GM18861 (cell line): ENCODE data around the gene ACSL3.
"Not testable (repeated sequence)": the region's sequence is repeated elsewhere in the genome, so short reads cannot be mapped to it uniquely, and the experiment has no call there.

Source experiments
- ATAC-seq: cut with Tn5 transposase; IDR thresholded peaks from one replicate; pipeline ENCODE4 v1.9.1; 2021; ENCODE audit not compliant: unreplicated experiment

ACSL3 gene

DNA sequence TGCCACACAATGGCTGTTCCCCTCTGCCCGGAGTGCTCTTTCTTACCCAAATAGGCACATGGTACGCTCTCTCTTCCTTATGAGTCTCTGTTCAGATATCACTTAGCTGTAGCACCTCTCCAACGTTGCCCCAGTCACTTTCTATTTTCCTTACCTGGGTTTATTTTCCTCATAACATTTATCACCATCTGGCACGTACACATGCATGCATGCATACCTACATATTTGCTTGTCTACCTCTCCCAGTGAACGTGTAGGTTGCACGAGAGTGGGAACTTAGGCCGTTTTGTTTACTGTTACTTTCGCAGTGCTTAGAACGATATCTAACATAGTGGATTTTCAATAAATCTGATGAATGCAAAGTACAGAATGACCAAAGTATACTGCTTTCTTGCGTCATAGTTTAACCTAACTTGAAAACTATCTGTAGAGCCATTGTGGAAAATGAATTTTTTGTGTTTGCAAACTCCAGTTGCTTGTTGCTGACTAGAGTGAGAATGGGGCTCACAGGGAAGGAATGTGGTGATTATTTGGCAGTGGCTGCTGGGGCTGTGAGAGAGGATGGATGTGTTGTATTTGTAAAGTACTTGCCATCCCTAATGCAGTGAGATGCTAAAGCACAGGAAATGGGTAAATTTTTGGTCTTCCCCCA is 47.1 kb downstream of the ACSL3 start:
- ATAC-seq: no peak

DNA sequence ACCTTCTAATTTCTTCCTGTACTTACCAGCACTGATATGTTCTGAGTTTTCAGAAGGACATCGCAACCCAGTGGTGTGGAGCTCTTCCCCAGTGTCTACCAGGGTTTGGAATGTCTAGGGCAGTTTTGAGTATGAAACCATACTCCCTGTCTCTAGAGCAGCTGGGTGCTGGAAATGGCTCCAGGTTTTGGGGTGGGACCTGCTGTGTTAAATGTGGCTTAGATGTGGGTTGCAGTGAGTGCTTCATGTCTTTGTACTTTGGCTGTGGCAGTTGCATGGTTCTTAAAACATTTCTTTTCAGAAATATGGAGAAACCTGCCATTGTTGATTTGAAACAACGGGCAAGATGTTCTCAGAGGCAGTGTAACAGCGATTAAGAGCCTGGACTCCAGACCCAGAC is 48.5 kb downstream of the ACSL3 start:
- ATAC-seq: no peak

DNA sequence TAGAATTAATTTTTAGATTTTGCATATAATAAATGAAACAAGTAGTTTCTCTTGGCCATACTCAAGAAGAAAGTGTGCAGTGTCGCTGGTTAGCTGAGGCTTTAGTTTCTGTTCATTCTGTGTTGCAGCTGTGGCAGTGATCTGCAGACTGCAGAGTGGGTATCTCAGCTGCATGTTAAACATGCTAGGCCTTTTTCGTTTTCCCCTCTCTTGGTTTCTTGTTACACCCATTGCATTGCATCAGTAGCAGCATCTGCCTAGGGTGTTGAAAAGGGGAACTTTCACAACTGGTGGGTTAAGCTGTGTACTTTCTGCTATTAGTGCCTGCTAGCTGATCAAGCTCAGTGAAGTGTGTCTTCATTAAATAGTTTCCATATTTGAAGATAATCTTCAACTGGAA is 51.3 kb downstream of the ACSL3 start:
- ATAC-seq: peak; percentile 94

DNA sequence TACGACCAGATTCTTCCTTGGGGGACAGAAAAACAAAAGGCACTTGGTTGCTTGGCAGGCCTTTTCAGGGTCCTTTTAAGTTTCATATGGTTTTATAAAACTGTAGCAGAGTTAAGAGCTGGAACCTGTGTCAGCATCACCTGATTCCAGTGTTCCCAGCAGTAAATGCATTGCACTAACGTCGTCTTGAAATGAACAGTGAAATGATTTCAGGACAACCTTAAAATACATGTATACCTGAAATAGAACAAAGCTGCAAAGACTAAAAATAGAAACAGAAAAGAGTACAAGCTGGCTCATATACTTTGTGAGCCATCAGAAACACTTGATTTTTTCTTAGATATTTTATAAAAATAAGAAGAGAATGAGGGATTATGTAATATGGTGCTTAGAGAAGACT is 51.9 kb downstream of the ACSL3 start:
- ATAC-seq: no peak

DNA sequence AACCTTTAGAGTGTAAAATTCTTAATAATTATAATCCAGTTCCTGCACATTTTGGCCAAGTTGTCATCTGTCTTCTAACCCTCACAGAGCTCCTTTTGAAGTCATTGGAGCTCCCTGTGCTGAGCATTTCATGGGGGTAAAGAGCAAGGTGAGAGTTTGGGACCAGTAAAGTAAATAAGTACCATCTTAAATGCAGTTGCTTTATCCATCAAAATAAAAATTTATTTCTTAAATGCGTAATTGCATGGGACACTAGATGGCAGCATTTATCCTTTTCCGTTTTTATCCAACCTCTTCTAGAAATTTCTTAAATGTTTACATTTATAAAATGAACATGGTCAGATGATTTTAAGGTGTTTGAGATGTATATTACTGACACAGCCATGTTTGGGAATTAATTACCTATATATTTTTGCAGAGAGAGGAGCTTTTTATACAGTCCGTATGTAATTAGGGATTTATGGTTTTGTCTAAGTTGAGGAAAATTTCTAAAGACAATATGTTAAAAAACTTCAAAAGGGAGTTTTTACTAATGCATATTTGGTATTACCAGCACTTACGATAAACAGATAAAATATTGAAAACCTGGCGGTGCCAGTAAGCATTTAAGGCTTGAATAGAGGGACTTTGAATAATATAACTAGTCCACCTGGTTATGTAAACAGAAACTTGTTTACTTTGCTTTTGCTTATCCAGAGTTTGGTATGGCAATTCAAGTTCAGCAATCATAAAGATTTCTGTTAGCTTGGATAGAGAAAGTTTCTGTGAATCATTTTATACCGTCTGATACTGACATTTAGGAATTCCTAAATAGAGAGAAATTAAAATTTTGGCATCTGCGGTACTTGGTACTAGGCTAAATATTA is 54.5 kb downstream of the ACSL3 start:
- ATAC-seq: no peak

DNA sequence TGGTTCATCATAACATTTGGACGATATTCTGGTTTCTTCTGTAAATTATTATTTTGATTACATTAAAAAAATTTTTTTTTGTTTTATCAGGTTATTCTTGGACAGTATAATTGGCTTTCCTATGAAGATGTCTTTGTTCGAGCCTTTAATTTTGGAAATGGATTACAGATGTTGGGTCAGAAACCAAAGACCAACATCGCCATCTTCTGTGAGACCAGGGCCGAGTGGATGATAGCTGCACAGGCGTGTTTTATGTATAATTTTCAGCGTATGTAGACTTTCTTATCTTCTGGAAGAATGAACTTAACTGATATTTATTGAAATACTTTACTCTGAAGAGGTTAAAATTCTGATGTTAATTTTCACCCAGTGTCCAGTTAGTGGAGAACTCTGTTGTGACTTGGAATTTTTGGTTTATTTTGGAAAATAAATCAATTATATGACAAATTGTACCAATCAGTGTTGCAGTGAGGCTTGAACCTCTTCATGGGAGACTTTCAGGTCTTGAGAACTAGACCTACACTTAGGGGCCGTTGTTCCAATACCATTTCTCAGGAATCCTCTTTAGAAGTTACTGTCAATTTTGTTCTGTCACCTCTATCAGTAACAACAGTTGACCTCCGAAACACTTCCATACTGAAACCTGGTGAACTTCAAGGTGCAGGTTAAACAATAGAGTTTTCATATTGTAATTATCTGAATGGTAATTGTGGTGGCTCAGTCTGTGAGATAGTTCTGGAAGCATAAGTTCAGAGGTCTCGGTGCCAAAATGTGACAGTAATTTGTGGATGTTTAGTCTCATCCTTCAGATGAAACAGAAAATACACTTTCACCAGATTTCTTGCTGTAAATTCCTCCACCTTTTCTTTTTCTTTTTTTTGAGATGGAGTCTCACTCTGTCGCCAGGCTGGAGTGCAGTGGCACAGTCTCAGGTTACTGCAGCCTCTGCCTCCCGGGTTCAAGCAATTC is 55.7 kb downstream of the ACSL3 start:
- ATAC-seq: no peak

DNA sequence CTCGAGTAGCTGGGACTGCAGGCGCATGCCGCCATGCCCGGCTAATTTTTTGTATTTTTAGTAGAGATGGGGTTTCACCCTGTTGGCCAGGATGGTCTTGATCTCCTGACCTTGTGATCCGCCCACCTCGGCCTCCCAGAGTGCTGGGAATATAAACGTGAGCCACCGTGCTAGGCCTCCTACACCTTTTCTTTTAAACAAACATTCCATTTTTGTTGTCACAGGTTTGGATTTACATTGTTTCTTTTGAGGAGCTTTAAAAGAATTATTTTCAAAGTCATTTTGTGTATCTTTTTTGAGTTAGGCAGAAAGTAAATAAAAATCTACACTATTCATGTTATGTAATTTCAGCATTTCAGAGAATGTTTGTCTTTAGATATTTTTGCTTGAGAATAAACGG is 56.4 kb downstream of the ACSL3 start:
- not testable (repeated sequence) for ATAC-seq

DNA sequence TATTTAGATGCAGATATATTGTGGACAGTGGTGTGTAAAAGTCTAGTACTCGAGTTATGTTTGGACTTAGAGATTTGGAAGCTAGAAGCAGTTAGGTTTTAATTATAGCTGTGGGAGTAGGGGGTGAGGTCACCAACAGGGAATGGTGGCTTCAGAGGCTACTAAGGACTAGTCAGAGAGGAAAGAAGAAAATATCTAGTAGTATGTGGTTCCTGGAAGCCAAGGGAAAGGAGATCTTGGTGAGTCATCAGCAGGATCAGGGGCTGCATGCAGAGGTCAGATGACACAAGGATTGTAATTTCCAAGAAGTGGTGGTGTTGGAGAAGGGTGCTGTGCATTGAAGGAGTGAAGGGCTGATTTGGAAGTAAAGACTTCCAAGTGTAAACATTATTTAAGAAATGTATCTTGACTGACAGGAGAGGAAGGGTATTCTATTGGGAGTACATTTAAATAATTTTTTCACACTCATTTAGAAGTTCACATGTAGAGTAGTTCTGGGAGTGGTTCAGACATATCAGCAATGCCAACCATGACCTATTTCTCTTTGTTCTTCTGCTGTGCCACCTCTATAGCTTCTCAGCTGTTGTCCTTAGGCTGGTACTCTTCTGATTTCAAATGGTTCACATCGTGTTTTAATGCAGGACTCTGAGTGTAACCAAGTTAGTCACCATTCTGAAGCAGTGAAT is 59.1 kb downstream of the ACSL3 start:
- no peak for ATAC-seq

DNA sequence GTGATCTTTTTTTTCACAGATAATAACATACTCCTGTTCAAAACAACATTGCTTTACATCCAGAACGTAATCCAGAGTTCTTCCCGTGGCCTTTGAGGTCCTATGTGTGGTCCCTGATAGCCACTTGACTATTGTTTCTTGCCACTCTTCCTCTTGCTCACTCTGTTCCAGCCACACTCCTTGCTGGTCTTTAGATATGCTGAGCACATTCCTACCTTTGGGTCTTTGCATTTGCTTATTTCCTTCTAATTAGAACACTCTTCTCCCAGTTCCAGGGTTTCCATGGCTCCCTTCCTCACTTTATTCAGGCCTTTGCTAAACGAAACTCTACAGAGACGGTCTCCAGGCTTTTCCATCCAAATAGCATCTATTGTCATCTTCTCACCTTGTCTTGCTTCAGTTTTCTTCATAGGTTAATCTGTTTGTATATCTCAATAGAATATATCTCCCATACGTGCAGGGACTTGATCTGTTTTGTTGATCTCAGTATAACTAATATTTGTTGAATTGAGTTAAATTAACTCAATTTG is 59.9 kb downstream of the ACSL3 start:
- ATAC-seq: no peak

DNA sequence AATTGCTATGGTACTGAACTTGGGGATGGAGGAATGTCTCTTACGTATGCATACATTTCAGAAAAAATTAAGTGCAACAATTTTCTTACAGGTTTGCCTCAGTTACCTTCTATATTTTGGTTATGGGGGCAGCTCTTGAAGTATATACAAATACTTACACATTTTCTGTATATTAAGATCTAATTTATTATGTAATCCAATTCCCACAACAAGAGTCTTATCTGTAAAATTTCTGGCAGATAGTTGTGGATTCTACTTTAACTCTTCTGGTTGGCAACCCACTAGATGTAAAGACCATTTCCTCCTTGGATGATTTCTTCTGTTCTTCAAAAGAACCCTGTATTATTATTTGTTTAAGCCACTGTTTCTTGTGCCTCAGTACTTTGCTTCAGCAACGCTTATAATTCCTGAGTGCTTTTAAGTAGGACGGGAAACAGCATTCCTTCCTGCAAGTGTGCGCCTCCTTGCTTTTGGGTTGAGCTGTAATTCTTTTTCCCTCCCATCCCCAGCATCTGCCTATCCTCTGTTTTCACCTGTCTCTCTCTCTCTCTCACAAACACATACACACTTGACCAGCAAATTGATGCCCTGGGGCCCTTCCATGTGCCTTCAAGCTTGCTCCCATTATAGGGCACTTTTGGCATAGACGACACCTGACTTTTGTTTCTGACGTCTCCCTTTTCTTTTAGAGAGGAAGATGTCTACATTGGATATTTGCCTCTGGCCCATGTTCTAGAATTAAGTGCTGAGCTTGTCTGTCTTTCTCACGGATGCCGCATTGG is 61.4 kb downstream of the ACSL3 start:
- no peak for ATAC-seq

DNA sequence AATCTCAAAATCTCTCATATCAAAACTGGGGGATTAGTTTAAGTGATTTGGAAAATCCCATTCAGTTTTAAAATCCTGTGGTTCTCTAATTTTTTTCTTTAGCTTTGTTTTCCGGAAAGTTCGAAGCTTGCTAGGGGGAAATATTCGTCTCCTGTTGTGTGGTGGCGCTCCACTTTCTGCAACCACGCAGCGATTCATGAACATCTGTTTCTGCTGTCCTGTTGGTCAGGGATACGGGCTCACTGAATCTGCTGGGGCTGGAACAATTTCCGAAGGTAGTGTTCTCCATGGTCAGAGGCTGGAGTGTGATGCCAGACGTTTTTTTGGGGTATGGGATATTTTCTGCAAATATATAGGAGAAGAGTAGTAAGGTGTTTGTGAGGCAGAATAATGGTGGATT is 66.1 kb downstream of the ACSL3 start:
- ATAC-seq: no peak

DNA sequence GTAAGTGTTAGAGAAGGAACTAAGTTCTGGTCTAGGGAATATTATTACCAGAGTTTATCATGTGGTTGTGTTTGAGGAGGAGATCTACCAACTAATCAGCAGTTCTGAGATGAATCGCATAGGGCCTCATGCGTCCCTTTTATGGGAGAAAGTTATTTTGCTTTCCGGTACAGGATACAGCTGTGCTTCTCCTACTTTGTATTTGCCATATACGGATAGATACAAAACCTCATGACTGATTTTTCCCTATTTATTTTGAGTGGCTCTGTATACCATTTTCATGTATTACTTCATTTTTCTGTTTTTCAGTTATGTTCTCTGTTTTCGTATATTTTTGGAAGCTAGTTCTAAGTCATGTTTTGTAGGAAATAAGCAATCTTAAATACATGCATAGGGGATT is 66.8 kb downstream of the ACSL3 start:
- ATAC-seq: no peak

DNA sequence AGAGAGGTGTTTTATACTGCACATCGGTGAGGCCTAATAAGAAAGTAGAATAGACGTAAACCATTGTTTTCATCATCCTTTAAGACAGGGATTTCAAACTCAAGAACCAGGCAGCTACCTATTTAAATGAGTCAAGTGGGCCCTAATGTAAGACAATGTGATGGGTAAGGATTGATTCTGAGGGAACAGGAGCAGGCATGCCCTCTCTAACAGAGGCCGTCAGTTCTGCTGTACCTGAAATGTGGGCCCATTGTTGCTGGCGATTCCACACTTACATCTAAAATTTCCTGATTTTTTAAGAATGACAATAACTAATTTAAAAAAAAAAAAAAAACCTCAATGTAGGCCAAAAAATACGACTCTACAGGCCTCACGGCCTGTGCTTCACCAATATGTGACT is 67.5 kb downstream of the ACSL3 start:
- ATAC-seq: no peak

DNA sequence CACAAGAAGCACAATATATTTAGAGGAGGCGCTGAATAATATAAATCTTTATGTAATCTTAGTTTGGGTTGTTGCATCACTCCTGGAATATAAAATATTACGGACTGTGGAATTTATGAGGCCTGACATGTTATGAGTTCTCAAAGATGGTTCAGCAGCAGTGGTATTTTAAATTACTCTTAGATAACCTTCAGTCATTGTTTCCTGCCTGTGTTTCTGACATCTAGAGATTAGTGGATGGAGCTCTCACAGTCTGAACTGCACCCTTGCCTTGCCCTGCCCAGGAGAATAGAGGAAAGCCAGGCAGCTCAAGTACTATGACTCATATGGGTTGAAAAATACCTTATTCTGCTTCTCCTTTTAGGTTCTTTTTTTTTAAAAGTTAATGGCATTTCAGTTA is 70.0 kb downstream of the ACSL3 start:
- no peak for ATAC-seq

DNA sequence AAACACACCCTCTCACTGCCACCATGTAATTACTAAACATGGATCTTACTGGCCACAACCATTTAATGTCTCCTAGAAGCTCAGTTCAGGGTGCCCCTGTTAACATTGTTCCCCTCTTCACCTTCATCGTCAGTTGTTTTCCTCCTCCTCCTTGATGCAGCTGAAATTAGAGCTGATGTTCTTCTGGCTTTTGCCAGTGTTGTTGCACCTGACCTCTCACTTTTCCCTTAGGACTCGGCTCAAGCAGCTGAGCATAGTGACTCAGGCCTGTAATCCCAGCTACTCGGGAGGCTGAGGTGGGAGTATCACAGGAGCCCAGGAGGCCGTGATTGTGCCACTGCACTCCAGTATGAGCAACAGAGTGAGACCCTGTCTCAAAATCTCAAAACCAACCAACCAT is 70.8 kb downstream of the ACSL3 start:
- no peak for ATAC-seq

DNA sequence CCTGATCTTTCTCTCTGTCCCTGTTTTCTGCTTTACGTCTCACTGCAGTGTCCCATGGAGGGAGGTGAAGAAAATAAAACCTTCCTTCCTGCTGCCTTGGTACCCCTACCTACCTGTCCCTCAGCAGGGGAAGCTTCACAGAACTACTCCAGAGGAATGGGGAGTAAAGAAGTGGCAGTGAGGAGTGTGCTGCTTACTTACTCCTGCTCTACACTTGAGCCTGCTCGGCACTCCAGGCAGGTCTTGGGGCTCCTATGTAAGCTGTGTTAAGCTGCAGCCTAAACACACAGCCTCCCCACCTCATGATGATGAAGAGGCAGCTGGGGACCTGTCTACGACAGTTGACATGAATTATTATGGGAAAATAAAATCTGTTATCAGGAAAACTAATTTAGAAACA is 72.6 kb downstream of the ACSL3 start:
- no peak for ATAC-seq

DNA sequence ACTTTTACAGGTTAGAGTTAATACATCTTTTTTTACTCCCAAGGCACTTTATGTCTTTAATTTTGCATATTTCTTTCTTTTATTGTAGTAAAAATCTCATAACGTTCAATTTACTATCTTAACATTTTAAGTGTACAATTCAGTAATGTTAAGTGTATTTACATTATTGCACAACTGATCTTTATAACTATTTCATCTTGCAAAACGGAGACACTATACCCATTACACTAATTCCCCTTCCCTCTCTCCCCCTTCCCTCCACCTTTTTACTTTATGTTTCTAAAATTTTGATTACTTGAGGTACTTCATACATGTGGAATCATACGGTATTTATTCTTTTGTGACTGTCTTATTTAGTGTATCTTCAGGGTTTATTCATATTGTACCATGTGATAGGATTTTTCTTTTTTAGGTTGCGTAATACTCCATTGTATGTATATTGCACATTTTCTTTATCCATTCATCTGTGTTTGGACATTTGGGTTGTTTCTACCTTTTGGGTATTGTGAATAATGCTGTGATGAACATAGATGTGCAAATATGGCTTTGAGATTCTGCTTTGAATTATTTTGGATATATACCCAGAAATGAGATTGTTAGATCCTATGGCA is 75.0 kb downstream of the ACSL3 start:
- no peak for ATAC-seq

DNA sequence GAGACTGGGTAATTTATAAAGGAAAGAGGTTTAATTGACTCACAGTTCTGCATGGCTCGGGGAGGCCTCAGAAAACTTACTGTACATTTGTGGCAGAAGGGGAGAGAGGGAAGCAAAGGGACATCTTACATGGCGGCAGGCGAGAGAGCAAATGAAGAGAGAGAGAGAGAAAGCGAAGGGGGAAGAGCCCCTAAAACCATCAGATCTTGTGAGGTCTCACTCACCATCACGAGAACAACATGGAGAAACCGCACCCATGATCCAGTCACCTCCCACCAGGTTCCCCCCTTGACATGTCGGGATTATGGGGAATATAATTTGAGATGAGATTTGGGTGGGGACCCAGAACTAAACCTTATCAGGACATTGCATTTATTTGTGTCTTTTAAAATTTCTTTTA is 75.9 kb downstream of the ACSL3 start:
- no peak for ATAC-seq

DNA sequence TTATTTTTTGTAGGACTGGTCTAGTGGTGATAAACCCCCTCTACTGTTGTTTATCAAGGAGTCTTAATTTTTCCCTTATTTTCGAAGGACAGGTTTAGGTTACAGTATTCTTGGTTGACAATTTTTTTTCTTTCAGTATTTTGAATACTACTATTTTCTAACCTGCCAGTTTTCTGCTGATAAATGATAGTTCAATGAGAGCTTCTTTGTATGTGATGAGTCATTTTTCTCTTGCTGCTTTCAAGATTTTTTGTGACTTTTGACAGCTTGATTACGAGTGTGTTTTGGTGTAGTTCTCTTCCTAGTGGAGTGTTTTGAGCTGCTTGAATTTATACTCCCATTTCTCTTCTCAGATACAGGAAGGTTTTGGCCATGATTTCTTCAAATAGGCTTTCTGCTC is 77.5 kb downstream of the ACSL3 start:
- ATAC-seq: no peak
